GM21825 (cell line): ENCODE measurements around the gene SSBP1.
"Not testable (repeated sequence)": the region's sequence is repeated elsewhere in the genome, so short reads cannot be mapped to it uniquely, and the experiment has no call there.

Source experiments
- ATAC-seq: cut with Tn5 transposase; IDR thresholded peaks from one replicate; pipeline ENCODE4 v1.9.1; 2021; ENCODE audit warnings: mild to moderate bottlenecking, moderate library complexity; ENCODE audit not compliant: unreplicated experiment

Gene SSBP1

DNA sequence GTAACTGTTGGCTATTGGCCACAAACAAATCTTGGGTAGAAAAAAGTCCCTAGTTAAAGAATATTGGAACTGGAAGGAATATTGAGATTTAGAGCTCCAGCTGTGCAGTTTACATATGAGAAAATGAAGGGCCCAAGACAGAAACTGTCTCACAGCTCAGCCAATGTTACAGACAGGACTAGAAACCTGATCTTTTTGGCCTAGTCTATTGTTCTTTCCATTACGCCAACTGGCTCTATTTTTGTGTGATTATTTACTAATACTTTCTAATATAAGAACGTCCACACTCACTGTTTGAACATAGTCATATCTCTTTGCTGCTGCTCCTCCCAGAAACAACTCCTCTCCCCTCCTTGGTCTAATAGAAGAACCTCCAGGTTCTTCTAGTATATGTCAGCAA lies 28.8 kb upstream of the SSBP1 start:
- ATAC-seq: no peak

DNA sequence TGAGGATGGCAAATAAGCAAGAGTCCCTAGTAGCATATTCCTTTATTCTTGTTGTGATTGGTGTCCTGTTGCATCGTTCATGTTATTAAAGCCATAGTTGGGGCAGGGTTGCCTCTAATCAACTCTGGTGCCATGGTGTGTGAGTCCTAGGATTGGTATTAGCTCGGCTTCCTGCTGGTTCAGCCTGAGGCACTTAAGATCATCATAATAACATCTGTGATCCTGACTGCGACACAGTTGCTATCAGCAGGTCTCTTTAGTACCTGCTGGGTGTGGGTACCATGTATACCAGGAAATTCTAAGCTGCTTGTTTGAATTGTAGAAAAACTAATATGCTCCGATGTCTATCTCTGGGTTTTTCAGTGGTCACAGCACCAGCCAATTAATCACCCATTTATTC lies 28.4 kb upstream of the SSBP1 start:
- ATAC-seq: no peak

DNA sequence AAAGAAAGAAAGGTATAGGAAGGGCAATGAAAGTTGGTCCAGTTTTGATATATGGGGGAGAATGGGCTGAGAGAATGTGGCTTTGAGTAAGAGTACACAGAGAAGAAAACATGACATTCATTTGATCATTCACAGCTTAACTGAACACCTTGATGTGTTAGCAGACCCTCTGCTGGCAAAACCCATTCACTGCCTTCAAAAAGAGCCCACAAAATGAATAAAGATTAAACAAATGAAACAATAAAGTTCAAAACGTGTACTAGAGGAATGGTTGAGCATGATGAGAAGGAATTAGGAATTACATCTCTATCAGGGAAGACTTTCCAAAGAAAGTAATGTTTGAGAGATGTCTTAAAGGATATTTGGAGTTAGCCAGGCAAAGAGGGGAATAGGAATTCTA lies 27.9 kb upstream of the SSBP1 start:
- ATAC-seq: no peak

DNA sequence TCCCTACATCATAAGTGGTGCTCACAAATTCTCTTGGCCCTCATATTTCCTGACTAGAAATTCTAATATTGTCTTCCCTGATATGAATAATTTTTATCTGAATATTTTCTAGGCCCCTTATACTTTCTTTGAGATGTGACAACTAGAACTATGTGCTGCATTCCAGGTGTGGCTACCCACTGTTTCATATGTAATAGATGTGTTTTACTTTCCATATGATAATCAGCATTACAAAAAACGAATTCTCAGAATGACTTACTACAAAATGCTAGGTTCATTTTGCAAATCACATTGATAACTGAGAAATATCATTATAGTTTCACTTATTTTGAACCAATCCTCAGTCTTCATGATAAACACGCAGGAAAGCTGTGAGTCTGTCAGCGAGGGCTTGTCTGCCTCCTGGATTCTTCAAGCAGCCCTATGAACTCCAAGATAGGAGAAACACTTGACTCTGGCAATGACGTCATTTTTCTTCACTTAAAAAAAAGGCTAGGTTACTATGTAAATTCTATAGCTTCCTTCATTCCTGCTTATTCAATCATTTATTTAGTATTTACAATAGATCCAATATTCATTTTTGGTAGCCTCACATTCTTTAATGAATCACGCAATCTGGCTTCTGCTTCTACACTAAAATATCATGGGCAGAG lies 25.4 kb upstream of the SSBP1 start:
- no peak for ATAC-seq

DNA sequence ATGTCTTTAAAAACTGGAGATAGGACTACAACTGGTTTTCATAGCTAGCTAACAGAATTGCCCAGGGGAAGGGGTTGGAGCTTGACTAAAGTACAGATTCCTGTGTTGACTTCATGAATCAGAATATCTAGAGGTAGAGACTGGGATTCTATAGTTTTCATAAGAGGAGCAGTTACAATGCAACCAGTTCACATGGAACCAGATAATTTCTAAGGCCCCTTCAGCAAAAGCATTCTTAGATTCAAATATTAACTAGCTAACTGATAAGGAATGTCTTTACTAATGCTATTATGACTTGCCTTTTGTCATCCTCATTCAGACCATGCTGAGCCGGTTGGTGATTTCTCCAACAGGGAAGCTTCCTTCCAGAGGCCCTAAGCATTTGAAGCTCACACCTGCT lies 24.3 kb upstream of the SSBP1 start:
- ATAC-seq: no peak

DNA sequence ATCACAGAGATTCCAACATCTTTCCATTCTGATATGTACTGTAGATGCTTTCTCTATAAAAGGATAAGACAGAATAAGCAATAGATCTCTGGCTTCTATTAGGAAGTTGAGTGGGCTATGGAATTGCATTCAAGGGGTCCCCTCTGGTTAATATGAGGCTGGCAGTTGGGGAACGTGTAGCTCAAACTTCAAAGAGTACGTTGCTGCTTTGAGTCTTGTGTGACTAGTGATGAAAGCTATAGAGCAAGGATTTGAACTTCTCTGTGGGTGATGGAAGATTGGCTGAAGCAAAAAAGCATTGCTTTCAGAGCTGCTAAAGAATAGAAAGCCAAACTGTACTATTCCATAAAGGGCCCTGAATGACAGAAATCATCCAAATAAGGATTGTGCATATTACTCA lies 23.6 kb upstream of the SSBP1 start:
- no peak for ATAC-seq

DNA sequence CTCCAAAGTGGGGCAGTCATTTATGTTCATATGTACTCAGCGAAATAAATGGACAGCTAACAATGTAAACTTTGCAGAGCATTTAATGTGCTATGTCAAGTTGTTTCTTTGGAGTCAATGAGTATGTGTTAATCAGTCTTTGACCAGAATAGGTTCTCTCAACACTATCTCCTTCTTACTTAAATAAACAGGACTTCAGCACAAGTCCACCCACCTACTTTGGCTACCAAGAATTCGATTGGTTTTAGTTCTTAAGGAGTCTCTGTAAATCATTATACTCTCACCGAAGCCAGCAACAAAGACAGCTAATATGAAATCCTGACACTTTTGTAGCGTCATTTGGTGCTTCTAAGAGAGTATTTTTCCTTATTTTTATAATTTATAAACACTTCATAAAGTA lies 23.1 kb upstream of the SSBP1 start:
- no peak for ATAC-seq

DNA sequence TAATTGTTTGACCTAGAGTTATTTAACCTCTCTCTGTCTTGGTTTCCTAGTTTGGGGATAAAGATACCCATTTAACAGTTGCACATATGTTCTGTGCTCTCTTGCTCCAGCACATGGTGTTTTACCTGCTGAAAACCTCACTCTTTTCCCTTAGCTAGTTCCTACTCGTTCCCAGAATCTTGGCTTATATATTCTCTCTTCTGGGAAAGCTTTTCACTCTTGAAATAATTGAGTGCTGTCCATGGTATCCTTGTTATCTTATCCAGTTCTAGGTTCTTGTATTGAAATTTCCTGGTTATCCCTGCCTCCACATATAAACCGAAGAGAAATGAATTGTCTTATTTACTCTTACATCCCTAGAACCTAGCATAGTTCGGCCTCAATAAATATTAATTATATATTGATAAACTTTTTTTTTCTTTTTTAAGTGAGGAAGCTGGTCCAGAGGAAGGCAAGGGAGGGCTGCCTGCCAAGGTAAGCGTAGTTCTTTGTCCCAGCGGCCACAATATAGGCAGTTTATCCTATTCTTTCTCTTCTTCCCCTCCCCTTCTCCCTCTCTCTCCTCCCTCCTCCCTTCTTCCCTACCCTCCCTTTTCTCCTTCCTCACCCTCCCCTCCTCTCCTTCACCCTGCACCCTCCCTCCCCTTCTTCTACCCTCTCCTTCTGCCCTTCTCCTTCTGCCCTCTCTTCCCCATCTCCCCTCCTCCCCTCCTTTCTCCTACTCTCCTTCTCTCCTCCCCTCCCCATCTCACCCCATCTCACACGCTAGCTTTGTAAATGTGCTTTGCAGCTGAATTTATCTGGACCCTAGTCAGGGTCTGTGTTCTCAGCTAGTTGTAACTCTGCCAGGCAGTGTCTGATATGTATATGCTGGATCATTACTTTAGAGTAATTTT lies 22.1 kb upstream of the SSBP1 start:
- ATAC-seq: no peak

DNA sequence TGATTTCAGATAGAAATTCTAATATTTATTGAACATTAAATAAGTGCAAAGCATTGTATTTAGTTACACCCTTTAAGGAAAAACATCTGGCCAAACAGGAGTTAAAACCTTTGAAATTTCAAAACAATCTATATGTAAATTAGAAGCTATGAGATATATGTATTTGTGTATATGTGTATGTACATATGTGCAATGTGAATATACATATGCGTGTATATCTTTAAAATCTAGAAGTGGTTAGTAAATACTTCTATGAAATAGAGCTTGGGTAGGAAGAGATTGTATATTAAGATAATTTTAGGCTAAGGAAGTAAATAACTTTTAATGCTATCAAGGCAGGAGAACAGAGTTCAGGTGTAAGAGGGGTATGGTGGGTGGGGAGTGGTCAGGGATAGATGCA lies 20.7 kb upstream of the SSBP1 start:
- no peak for ATAC-seq

DNA sequence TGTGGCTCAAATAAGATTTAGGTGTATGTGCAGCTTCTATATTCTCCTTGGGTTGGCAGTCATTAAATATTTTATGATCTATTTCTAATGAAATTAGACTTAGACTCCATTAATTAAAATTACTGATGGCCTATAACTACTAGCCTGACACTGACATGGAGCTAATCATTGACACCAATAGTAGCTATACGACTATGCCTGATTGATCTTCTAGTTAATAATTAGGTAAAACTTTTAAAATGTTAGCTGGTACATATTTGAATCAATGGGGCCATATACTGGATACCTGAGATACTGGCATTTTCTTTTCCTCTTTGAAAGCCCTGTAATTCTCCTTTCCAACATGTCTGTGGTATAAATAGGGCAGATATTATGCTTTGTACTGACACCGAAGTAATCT lies 15.6 kb upstream of the SSBP1 start:
- ATAC-seq: no peak

DNA sequence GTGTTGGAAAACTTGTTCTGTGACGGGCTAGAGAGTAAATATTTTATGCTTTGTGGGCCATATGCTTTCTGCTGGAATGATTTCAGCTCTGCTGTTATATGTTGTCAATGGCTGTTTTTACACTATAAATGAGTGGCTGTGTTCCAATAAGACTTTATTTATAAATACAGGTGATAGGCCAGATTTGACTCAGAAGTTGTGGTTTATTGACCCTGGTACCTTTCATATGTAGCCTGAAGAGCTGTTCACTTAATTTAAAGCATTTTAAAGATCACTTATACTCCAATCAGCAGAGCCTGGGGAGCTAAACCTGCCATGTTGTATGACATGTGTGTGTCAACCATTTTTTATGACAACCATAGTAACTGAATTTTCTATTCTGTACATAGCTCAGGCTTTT lies 9.1 kb upstream of the SSBP1 start:
- no peak for ATAC-seq

DNA sequence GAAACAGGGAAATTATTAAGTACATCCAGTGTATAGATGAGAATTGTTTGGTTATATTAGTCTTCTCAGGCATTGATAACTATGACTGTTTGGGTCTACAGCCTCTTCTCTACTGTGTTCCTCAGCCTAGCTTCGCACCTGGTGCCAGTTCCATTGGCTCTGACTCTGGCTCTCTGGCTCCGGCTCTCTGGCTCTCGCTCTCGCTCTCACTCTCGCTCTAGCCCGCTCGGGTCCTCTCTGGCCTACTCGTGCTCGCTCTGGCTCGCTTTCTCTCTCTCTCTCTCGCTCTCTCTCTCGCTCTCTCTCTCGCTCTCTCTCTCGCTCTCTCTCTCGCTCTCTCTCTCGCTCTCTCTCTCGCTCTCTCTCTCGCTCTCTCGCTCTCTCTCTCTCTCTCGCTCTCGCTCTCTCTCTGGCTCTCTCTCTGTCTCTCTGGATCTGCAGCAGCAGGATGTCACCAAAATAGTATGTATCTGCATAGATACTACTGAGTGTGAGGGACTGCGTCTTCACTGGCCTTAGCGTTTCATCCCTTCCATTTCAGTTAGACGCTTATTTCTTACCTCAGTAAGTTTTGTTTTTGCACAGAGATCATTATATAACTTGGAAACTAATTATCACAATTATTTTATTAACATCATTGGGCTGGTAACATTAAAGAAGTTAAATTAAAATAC lies 6.5 kb upstream of the SSBP1 start:
- ATAC-seq: no peak

DNA sequence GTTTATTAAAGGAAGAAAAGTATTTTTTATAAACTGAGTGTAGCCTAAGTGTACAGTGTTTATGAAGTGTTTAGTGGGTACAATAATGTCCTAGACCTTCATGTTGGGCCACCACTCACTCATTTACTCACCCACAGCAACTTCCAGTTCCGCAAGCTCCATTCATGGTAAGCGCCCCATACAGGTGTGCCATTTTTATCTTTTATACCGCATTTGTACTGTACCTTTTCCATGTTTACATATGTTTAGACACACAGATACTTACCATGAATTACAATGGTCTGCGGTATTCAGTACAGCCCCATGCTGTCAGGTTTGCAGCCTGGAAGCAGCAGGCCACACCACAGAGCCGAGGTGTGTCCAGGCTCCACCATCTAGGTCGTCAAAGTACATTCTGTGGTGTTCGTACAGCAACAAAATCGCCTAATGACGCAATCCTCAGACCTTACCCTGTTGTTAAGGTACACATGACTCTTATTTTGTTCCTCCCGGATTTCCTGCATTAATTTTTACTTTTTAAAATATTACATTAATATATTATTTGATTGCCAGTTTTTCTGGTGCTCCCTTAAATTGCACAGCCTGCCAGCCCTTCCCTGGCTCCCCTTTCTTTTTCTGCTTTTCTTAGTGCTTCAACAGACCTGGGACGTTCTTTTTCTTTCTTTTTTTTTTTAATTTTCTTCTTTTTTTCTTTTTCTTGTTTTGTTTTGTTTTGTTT lies 881 bp upstream of the SSBP1 start:
- no peak for ATAC-seq

DNA sequence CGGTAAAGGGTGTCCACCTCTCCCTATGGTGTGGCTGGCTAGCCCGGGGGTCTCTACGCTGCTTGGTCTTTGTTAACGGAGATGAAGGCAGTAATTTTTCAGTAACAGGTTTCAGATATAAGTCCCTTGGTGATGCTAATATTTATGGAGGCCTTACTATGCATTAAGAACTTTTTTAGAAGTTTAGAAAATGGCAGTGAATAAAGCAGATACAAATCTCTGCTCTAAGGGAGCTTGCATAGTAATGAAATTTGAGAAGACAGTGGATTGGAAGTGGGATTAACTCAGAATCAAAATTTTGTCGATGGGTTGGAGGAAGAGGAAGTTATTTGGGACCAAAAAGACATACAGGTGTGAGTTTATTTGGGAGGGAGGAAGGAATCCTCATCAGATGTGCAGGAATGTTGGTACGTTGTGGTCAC lies 445 bp downstream of the SSBP1 start:
- ATAC-seq: no peak

DNA sequence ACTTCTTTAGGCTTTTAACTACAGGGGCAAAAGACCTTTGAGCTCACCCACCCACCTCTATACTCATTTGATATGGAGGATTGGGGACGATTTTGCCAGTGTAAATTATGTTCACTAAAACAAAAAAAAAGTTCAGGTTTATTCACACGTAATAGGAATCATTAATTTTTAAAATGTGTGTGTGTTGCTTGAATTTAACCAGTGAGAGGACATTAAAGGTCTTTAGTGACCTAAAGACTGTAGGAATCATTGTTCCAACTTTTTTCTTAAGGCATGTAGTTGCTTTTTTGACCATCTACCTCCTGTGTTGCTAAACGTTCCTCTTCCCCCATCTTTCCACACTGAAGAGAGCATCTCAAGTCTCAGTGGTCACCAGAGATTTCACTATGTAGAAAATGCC lies 1.1 kb downstream of the SSBP1 start:
- no peak for ATAC-seq

DNA sequence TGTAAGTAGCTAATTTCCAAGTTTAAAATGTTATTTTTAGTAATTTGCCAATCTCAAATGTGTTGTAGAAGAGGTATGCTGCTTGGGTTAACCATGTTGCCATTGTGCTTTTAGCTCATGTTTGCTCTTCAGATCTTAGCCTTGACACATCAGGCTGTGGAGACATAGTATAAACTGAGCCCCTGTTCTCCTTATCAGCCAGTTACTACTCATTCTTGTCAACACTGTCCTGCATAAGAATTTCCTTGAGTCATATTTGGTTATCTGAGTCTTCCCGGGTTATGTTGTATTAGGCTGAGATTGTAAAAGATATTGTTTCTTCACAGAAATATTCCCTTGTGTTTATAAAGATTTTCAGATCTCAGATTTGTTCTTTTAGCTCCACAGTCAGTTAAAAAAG lies 4.1 kb downstream of the SSBP1 start:
- no peak for ATAC-seq

DNA sequence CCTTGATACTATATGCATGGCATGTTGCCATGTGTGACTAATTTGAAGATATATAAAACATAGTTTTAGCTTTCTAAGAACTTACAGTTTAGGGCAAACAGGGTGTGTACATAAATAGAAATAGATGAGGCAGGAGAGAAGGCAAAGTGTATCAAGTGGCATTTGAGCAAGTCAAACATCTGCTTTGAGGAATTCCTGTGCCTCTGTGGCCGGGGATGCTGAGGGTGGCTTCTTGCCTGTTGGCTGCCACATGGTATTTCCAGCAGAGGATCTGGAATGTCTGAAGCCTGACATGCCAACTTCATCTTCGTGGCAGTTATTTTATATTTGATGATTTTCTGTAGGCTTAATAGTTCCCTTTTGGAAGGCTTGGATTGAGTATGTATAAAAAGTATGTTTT lies 6.0 kb downstream of the SSBP1 start:
- ATAC-seq: no peak

DNA sequence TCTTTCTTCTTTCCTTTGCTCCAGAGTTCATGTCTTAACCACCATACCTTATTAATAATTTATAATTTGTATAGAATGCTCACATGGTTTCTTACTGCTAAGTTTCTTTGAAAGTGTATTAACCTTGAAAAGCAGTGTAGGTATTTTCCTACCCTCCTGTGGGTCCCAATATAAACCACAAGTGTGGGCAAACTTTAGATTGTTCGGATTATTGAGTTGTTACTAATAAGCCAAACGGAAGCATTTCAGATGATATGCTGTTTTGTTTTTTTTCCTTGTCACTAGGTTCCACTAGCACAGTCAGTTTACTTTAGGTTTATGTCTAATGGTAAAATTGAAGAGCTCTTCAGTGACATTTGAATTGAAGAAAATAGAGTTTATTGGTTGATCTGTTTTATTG lies 10.2 kb downstream of the SSBP1 start:
- ATAC-seq: no peak

DNA sequence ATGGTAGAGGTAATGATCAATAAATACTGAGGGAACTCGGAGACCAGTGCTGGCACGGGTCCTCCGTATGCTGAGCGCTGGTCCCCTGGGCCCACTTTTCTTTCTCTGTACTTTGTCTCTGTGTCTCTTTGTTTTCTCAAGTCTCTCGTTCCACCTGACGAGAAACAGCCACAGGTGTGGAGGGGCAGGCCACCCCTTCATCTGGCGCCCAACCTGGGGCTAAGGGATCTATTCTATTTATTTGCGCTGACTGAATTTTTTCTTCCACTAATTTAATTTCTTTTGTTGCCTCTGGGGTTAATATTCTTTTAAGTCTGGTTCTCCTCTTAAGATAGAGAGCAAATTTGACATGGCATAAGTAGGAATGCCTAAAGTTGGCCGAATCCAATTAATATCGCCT lies 13.7 kb downstream of the SSBP1 start:
- not testable (repeated sequence) for ATAC-seq

DNA sequence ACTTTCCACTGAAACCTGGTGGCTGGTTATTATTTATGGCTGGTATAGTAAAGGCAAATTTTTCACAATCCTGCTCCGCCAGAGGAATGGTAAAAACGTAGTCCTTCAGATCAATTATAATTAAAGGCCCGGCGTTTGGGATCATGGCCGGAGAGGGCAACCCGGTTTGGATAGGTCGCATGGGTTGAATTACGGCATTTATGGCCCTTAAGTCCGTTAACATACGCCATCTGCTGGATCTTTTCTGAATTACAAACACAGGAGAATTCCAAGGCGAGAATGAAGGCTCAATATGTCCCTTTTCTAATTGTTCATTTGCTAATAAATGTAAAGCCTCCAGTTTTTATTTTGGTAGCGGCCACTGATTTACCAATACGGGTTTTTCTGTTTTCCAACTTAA lies 14.5 kb downstream of the SSBP1 start:
- no peak for ATAC-seq

DNA sequence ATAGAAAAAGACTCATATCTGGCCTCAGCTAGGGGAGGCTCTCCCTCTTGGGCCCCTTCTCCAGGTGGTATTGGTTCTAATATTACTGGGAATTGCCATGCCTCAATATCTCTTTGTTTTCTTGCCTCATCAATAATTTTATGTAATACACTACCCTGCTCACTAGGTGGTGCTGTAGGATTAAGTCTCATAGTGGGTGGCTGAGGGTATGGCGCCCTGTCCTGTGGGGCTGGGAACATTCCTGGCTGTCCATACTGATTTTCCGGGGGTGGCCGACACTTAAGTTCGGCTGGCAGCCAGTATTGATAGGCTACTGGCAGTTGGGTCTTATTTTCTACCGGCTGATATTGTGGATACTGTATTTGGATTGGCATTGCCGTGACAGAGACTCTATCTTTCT lies 16.8 kb downstream of the SSBP1 start:
- no peak for ATAC-seq
